B cell (primary cell): ENCODE data around the gene NFKBIL1. TPM values are rescaled to one million over a fixed set of nuclear protein-coding genes. Genes with fewer than 3 reads are reported as not detected.

ENCODE experiments used
- ATAC-seq: fragments of 200-7000 bp; cut with Tn5 transposase; one replicate; pipeline ENCODE4 v1.10.0; 2021; ENCODE audit warnings: low read depth, mild to moderate bottlenecking, moderate number of reproducible peaks, moderate library complexity
- CTCF ChIA-PET: fragments of 350-600 bp; sonication (Branson Sonifier 250); formaldehyde crosslinking; loops from one replicate; lab custom pipeline; 2021; ENCODE audit warnings: antibody characterized with exemption, inconsistent platforms; lab: Charles Lee
- POLR2A ChIA-PET: fragments of 350-600 bp; sonication (Branson Sonifier 250); formaldehyde crosslinking; loops from one replicate; lab custom pipeline; 2021; ENCODE audit warnings: antibody characterized with exemption; lab: Charles Lee
- DNase-seq: peaks from one replicate; pipeline ENCODE4 v3.0.0; 2013
- H2AFZ ChIP-seq: 2 replicates; pipeline ENCODE4 v1.6.1; 2012; ENCODE audit warnings: mild to moderate bottlenecking, low read depth, low read length; ENCODE audit not compliant: insufficient read depth, poor library complexity, severe bottlenecking
- H3K27ac ChIP-seq, 2 donors: 1 replicate in 1 of 2; 2 replicates in 1 of 2; pipeline ENCODE4 v1.5.1; 2012 to 2013; ENCODE audit warnings: low read length in 2 of 2, mild to moderate bottlenecking in 2 of 2, moderate library complexity in 1 of 2
- H3K27me3 ChIP-seq, 4 experiments: fragments of 200-600 bp in 1 of 4; sonication (generic) in 1 of 4; replicated peaks in 1 of 4; 1 replicate in 2 of 4; 2 replicates in 2 of 4; pipeline versions ENCODE4 v1.6.1 to v1.7.0; 2013 to 2016; ENCODE audit warnings: low read length in 3 of 4, mild to moderate bottlenecking in 2 of 4, mixed read lengths in 1 of 4, moderate library complexity in 1 of 4; ENCODE audit not compliant: insufficient read depth in 4 of 4, control insufficient read depth in 3 of 4; ENCODE audit errors: control extremely low read depth in 1 of 4
- H3K36me3 ChIP-seq, 2 experiments: replicated peaks in 1 of 2; 1 replicate in 1 of 2; 2 replicates in 1 of 2; pipeline versions ENCODE4 v1.6.1 to v1.7.1; 2013; ENCODE audit warnings: low read length in 1 of 2; ENCODE audit not compliant: insufficient read depth in 2 of 2, control insufficient read depth in 1 of 2; ENCODE audit errors: control extremely low read depth in 1 of 2, extremely low read depth in 1 of 2
- H3K4me1 ChIP-seq, 2 donors: fragments of 200-600 bp in 1 of 2; sonication (generic) in 1 of 2; 1 replicate in 1 of 2; 2 replicates in 1 of 2; pipeline versions ENCODE4 v1.5.1 to v1.6.1; 2013 to 2017; ENCODE audit warnings: low read length in 2 of 2; ENCODE audit not compliant: control insufficient read depth in 2 of 2, insufficient read depth in 2 of 2
- H3K4me2 ChIP-seq: replicated peaks from 2 replicates; pipeline ENCODE3; 2012; ENCODE audit warnings: mild to moderate bottlenecking, low read depth, low read length; ENCODE audit not compliant: poor library complexity, severe bottlenecking
- H3K4me3 ChIP-seq, 5 experiments: fragments of 200-600 bp in 1 of 5; sonication (generic) in 1 of 5; 1 replicate in 3 of 5; 2 replicates in 2 of 5; pipeline versions ENCODE4 v1.5.1 to v1.7.0; 2011 to 2016; ENCODE audit warnings: low read length in 4 of 5, mild to moderate bottlenecking in 4 of 5, low read depth in 2 of 5, control low read depth in 1 of 5, moderate library complexity in 1 of 5; ENCODE audit not compliant: insufficient read depth in 1 of 5; ENCODE audit errors: control extremely low read depth in 1 of 5, extremely low read depth in 1 of 5
- H3K79me2 ChIP-seq: fragments of 200-600 bp; sonication (generic); one replicate; pipeline ENCODE4 v1.6.0; 2016; ENCODE audit warnings: low read length; ENCODE audit not compliant: control insufficient read depth, insufficient read depth
- H3K9ac ChIP-seq: fragments of 200-600 bp; sonication (generic); 2 replicates; pipeline ENCODE4 v1.6.1; 2017; ENCODE audit warnings: mild to moderate bottlenecking, low read length, moderate library complexity
- H3K9me3 ChIP-seq, 3 donors: one replicate each; pipeline versions ENCODE4 v1.6.1 to v1.7.1; 2013; ENCODE audit warnings: low read length in 2 of 3; ENCODE audit not compliant: control insufficient read depth in 2 of 3, insufficient read depth in 1 of 3; ENCODE audit errors: control extremely low read depth in 1 of 3
- H4K20me1 ChIP-seq: 2 replicates; pipeline ENCODE4 v1.6.0; 2012; ENCODE audit warnings: mild to moderate bottlenecking, low read length; ENCODE audit not compliant: insufficient read depth, control insufficient read depth, poor library complexity, severe bottlenecking
- H3K27ac Mint-ChIP-seq: one replicate; pipeline ENCODE4 v1.8.0; 2021; ENCODE audit warnings: mixed read lengths
- H3K27me3 Mint-ChIP-seq: one replicate; pipeline ENCODE4 v1.8.0; 2021; ENCODE audit warnings: mixed read lengths
- H3K4me1 Mint-ChIP-seq: one replicate; pipeline ENCODE4 v1.8.0; 2021; ENCODE audit warnings: mixed read lengths
- H3K4me3 Mint-ChIP-seq: one replicate; pipeline ENCODE4 v1.8.0; 2021; ENCODE audit warnings: mixed read lengths
- H3K9me3 Mint-ChIP-seq: one replicate; pipeline ENCODE4 v1.8.0; 2022; ENCODE audit warnings: mixed read lengths; ENCODE audit not compliant: insufficient read depth
- CTCF ChIP-seq: fragments of 200-600 bp; IDR thresholded peaks from one replicate; pipeline ENCODE4 v1.8.0; 2022; ENCODE audit warnings: antibody characterized with exemption, mild to moderate bottlenecking
- EZH2 ChIP-seq: IDR thresholded peaks from 2 replicates; pipeline ENCODE4 v1.6.1; 2012; ENCODE audit warnings: borderline replicate concordance, low read depth, mild to moderate bottlenecking, moderate library complexity, low read length; ENCODE audit not compliant: insufficient read depth, poor library complexity, severe bottlenecking
- WGBS: methylation state at CpG from one replicate; pipeline ENCODE4 v1.1.5; 2013; ENCODE audit warnings: missing lambda C conversion rate; ENCODE audit not compliant: insufficient coverage; 5-methylcytosine and 5-hydroxymethylcytosine counted together
- intact Hi-C: fragments of 100-400 bp; cut with micrococcal nuclease; formaldehyde crosslinking; loops from one replicate; pipeline ENCODE4 v1.10.0; 2022
- polyA plus RNA-seq: library from polyadenylated mRNA; depleted of rRNA; stranded (reverse); fragments of >200 nt; gene quantifications from 2 replicates; pipeline ENCODE4 v1.2.3, GENCODE V29; 2012
- total RNA-seq, 2 donors: library from RNA; stranded (reverse); fragments of 120-200 nt in 1 of 2; gene quantifications; 1 replicate in 1 of 2; 2 replicates in 1 of 2; pipeline versions ENCODE4 v1.2.3 to v1.2.4, GENCODE V29; 2013 to 2022

The NFKBIL1 gene
- total and polyA plus RNA-seq, 2 donors (not counting 1 experiment from before 2014, with no cell fraction given): 10.3 to 18.4 TPM

GRCh38 chr6:31557443-31558317, 10.3 kb downstream of the NFKBIL1 start:
- H3K79me2 ChIP-seq: peaks cover 55% of the 10 kb centered on the region
- TF ChIP-seq EZH2: no peak
- TF ChIP-seq CTCF: no peak
- H3K27me3 ChIP-seq: no peaks in the 10 kb centered on the region
- H3K27ac Mint-ChIP-seq: peak overlapping the region; percentile 32
- no peak for ATAC-seq
- H3K36me3 ChIP-seq: peaks cover 0 to 3% of the 10 kb centered on the region in 2 experiments
- peaks cover 68 to 69% of the 10 kb centered on the region in 2 donors for H3K4me1 ChIP-seq
- peak overlapping the region; percentile 92 for H3K4me2 ChIP-seq
- H2AFZ ChIP-seq: no peak overlapping the region
- H3K27ac ChIP-seq: peak overlapping the region; percentile 80 to 87
- H4K20me1 ChIP-seq: peaks cover 20% of the 10 kb centered on the region
- H3K4me3 Mint-ChIP-seq: peak overlapping the region; percentile 45
- H3K9me3 ChIP-seq: no peaks in the 10 kb centered on the region
- POLR2A ChIA-PET: interaction anchor here (0.7 to 42.6 kb wide), 2 partner anchors 27 to 1516 kb away, joined by 5 to 1450 read pairs; partner anchors contain the start of genes HLA-DPA1, LST1, LTA and LTB
- intact Hi-C loops: loop anchor here (2.0 kb wide), 1 partner anchor 23 kb away; no protein-coding TSS in a partner anchor
- H3K4me1 Mint-ChIP-seq: peaks cover 72% of the 10 kb centered on the region
- no peak for DNase-seq
- WGBS: 53% methylated on average over 19 of the region's 24 CpGs
- CTCF ChIA-PET: interaction anchor here (1.2 to 29.4 kb wide), 3 partner anchors 12 to 169 kb away, joined by 4 to 2241 read pairs (median 22); partner anchors contain the start of genes LST1, LTB, NCR3 and TNF
- peak overlapping the region; percentile 54 for H3K9ac ChIP-seq
- no peaks in the 10 kb centered on the region for H3K27me3 Mint-ChIP-seq
- H3K4me3 ChIP-seq: peak overlapping the region in 4 of 5 experiments; percentile 32 to 61 (median 42)
- no peaks in the 10 kb centered on the region for H3K9me3 Mint-ChIP-seq
